ENCODE results near the gene NBR1.

The NBR1 gene

GRCh38 chr17:43210576-43210975 is 39.6 kb downstream of the NBR1 start:
- Histone ChIP-seq H3K27ac (no peak overlapping the region), H3K9ac (ENCODE audit: insufficient read length) (no peak overlapping the region), H3K4me3 (peak overlapping the region; percentile 79; the same call in 1 of the 2 replicates), H3K36me3 (ENCODE audit: insufficient read depth, low read length) (no peaks in the 10 kb centered on the region), H3K9me3 (ENCODE audit: low read depth, low read length) (no peaks in the 10 kb centered on the region)
- DNase-seq (ENCODE audit: low read depth, low spot score), result no peak
- TF ChIP-seq POLR2AphosphoS5 (IDR thresholded peaks at IDR 0.05; ENCODE audit: borderline replicate concordance, low read depth, low read length), result no peak
- no peak for TF ChIP-seq FOXP2 (optimal IDR thresholded peaks at IDR 0.05; ENCODE audit: control extremely low read depth, extremely low read length, insufficient read depth)
- TF ChIP-seq EZH2 (IDR thresholded peaks at IDR 0.05), result no peak

DNA sequence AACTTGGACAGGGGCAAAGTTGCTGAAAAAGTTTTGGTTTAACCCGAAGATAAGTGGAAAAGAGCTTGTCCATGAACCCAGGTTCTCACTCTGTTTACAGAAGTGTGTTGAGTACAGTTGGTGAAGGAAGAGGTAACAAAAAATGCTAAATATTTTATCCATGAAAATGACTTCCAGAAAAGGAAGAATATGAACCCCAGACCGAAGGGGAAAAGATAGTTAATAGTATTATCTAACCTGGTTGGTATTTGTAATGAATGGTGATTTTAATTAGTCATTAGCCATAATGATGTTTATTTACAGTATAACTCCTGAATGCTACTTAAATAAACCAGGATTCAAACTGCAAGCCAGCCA is 40.1 kb downstream of the NBR1 start:
- H3K36me3 ChIP-seq (ENCODE audit: insufficient read depth, low read length), result no peaks in the 10 kb centered on the region
- H3K9me3 ChIP-seq (ENCODE audit: low read depth, low read length), result no peaks in the 10 kb centered on the region
- 0 out of 2 replicates have a peak overlapping the region, but pooled peaks have one; percentile 30 for H3K27ac ChIP-seq
- H3K9ac ChIP-seq (ENCODE audit: insufficient read length), result peak overlapping the region; percentile 71
- TF ChIP-seq FOXP2 (optimal IDR thresholded peaks at IDR 0.05; ENCODE audit: control extremely low read depth, extremely low read length, insufficient read depth), result no peak
- no peak for TF ChIP-seq EZH2 (IDR thresholded peaks at IDR 0.05)
- no peak for TF ChIP-seq POLR2AphosphoS5 (IDR thresholded peaks at IDR 0.05; ENCODE audit: borderline replicate concordance, low read depth, low read length)
- DNase-seq (ENCODE audit: low read depth, low spot score), result no peak
- H3K4me3 ChIP-seq, result peak overlapping the region; percentile 79

DNA sequence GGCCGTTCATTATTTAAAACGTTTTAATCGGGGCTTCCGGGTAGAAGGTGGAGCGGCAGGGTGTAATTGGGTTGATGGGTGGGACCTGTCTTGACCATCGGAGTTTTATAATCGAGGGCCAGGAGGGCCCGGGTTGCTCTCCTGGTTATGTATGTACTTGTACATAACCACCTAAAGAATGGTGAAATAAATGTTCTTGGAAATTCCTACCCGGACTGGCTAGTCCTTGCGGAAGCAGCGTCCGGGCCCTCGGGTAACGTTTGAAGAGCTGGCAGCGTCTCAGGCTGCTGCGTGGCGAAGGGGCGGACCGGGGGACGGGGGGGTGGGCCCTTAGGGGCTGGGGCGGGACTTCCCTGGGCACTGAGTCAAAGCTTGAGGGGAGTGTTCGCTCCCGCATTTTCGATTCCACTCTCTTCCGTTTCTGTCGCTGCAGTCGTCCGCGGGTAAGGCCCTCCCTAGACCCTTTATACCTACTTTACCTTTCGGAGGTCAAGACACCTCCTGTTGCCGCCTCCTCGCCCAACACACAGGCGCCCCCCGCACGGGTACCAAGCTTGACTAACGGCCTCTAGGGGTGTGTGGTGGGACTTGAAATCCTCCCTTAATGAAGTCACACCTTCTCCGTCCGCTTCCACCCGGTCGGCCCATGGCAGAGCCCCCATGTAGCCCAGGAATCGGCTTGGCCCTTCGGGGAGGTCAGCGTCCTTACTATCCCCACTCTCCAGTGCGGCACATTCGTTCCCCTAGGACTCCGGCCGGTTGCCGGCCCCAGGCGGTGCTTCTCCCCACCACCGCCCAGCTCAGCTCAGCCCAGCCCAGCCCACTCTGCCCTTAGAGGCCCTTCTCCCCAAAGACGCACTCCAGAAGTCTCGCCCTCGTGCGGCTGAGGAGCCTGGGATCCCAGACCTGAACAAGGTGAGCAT is 40.7 kb downstream of the NBR1 start, which contains the start of gene TMEM106A:
TSS of gene TMEM106A (plus strand) at position 396 of the 923 bp plus-strand sequence. CDS start 1,167 bp downstream, outside the sequence.
- Histone ChIP-seq H3K27ac (0 out of 2 replicates have a peak within 1 kb of the TSS, but pooled peaks have one; percentile 30), H3K9ac (ENCODE audit: insufficient read length) (peak within 1 kb of the TSS; percentile 71), H3K36me3 (ENCODE audit: insufficient read depth, low read length) (no peaks in the 10 kb centered on the region), H3K9me3 (ENCODE audit: low read depth, low read length) (no peaks in the 10 kb centered on the region), H3K4me3 (peak within 1 kb of the TSS; percentile 79)
- TF ChIP-seq POLR2AphosphoS5 (IDR thresholded peaks at IDR 0.05; ENCODE audit: borderline replicate concordance, low read depth, low read length) (peak; percentile 64; the same call in 1 of the 2 replicates), EZH2 (IDR thresholded peaks at IDR 0.05) (no peak)
- peak; percentile 24 for DNase-seq (ENCODE audit: low read depth, low spot score)

- Histone ChIP-seq H3K27ac (no peak overlapping the region), H3K36me3 (ENCODE audit: insufficient read depth, low read length) (no peaks in the 10 kb centered on the region), H3K4me3 (peak overlapping the region; percentile 79; the same call in 1 of the 2 replicates), H3K9me3 (ENCODE audit: low read depth, low read length) (no peaks in the 10 kb centered on the region), H3K9ac (ENCODE audit: insufficient read length) (no peak overlapping the region)
- no peak for DNase-seq (ENCODE audit: low read depth, low spot score)
- TF ChIP-seq EZH2 (IDR thresholded peaks at IDR 0.05), result no peak
- TF ChIP-seq FOXP2 (optimal IDR thresholded peaks at IDR 0.05; ENCODE audit: control extremely low read depth, extremely low read length, insufficient read depth), result no peak
- TF ChIP-seq POLR2AphosphoS5 (IDR thresholded peaks at IDR 0.05; ENCODE audit: borderline replicate concordance, low read depth, low read length), result no peak
Observed at GRCh38 chr17:43212641-43213490, 41.9 kb downstream of the NBR1 start.

DNA sequence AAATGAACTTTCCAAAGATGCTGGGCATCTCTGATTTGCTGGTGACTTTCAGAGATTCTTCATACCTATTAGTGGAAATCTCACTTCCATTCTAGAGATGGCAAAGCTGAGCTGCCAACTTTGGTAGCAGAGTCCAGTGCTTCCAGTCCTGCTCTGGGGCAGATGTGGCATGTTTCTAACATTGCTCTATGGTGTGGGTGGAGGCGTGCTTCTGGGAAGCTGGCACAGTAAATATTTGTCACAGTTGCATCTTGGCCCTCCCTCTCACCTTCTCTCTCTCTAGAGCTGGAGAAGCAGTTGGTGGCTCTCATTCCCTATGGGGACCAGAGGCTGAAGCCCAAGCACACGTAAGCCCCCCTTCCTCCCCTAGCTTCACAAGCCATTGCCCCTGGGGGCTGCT is 42.5 kb downstream of the NBR1 start:
- Histone ChIP-seq H3K9me3 (ENCODE audit: low read depth, low read length) (no peaks in the 10 kb centered on the region), H3K27ac (no peak overlapping the region), H3K4me3 (no peak overlapping the region), H3K9ac (ENCODE audit: insufficient read length) (no peak overlapping the region), H3K36me3 (ENCODE audit: insufficient read depth, low read length) (no peaks in the 10 kb centered on the region)
- TF ChIP-seq FOXP2 (optimal IDR thresholded peaks at IDR 0.05; ENCODE audit: control extremely low read depth, extremely low read length, insufficient read depth) (no peak), EZH2 (IDR thresholded peaks at IDR 0.05) (no peak), POLR2AphosphoS5 (IDR thresholded peaks at IDR 0.05; ENCODE audit: borderline replicate concordance, low read depth, low read length) (no peak)
- no peak for DNase-seq (ENCODE audit: low read depth, low spot score)

GRCh38 chr17:43215341-43215740 is 44.3 kb downstream of the NBR1 start:
- no peak overlapping the region for H3K4me3 ChIP-seq
- no peaks in the 10 kb centered on the region for H3K9me3 ChIP-seq (ENCODE audit: low read depth, low read length)
- H3K27ac ChIP-seq, result no peak overlapping the region
- no peak for DNase-seq (ENCODE audit: low read depth, low spot score)
- TF ChIP-seq POLR2AphosphoS5 (IDR thresholded peaks at IDR 0.05; ENCODE audit: borderline replicate concordance, low read depth, low read length) (no peak), FOXP2 (optimal IDR thresholded peaks at IDR 0.05; ENCODE audit: control extremely low read depth, extremely low read length, insufficient read depth) (no peak), EZH2 (IDR thresholded peaks at IDR 0.05) (no peak)
- H3K9ac ChIP-seq (ENCODE audit: insufficient read length), result no peak overlapping the region
- no peaks in the 10 kb centered on the region for H3K36me3 ChIP-seq (ENCODE audit: insufficient read depth, low read length)

GRCh38 chr17:43216369-43216761 is 45.4 kb downstream of the NBR1 start:
- no peak for DNase-seq (ENCODE audit: low read depth, low spot score)
- Histone ChIP-seq H3K27ac (no peak overlapping the region), H3K36me3 (ENCODE audit: insufficient read depth, low read length) (no peaks in the 10 kb centered on the region), H3K4me3 (no peak overlapping the region), H3K9ac (ENCODE audit: insufficient read length) (no peak overlapping the region), H3K9me3 (ENCODE audit: low read depth, low read length) (no peaks in the 10 kb centered on the region)
- TF ChIP-seq FOXP2 (optimal IDR thresholded peaks at IDR 0.05; ENCODE audit: control extremely low read depth, extremely low read length, insufficient read depth) (no peak), POLR2AphosphoS5 (IDR thresholded peaks at IDR 0.05; ENCODE audit: borderline replicate concordance, low read depth, low read length) (no peak), EZH2 (IDR thresholded peaks at IDR 0.05) (no peak)

Measured in SK-N-MC (cell line).